ENCODE results near the gene SLC2A13. TPM values are rescaled to one million over a fixed set of nuclear protein-coding genes. Genes with fewer than 3 reads are reported as not detected.

The SLC2A13 gene
- total RNA-seq, 1 donor from 2014 or later, result 7.4 TPM

- no peak overlapping the region for H3K4me3 Mint-ChIP-seq
- no peak overlapping the region for H3K27ac Mint-ChIP-seq
- TF ChIP-seq CTCF (IDR thresholded peaks at IDR 0.05; ENCODE audit: unreplicated experiment), result no peak
- H3K4me1 Mint-ChIP-seq, result no peaks in the 10 kb centered on the region
- no peaks in the 10 kb centered on the region for H3K9me3 Mint-ChIP-seq
- no peaks in the 10 kb centered on the region for H3K27me3 Mint-ChIP-seq (ENCODE audit: low read depth)
- no peaks in the 10 kb centered on the region for H3K36me3 Mint-ChIP-seq
- DNase-seq (ENCODE audit: low spot score in 2 of 2, unreplicated experiment in 2 of 2), result no peak
Measured at GRCh38 chr12:39840422-39840821, 265.5 kb downstream of the SLC2A13 start.

GRCh38 chr12:39839072-39839471 is 266.8 kb downstream of the SLC2A13 start:
- no peaks in the 10 kb centered on the region for H3K36me3 Mint-ChIP-seq
- H3K4me3 Mint-ChIP-seq, result no peak overlapping the region
- no peak overlapping the region for H3K27ac Mint-ChIP-seq
- no peaks in the 10 kb centered on the region for H3K27me3 Mint-ChIP-seq (ENCODE audit: low read depth)
- no peaks in the 10 kb centered on the region for H3K4me1 Mint-ChIP-seq
- no peaks in the 10 kb centered on the region for H3K9me3 Mint-ChIP-seq
- no peak for TF ChIP-seq CTCF (IDR thresholded peaks at IDR 0.05; ENCODE audit: unreplicated experiment)
- no peak for DNase-seq (ENCODE audit: low spot score in 2 of 2, unreplicated experiment in 2 of 2)

- no peaks in the 10 kb centered on the region for H3K36me3 Mint-ChIP-seq
- no peaks in the 10 kb centered on the region for H3K4me1 Mint-ChIP-seq
- no peaks in the 10 kb centered on the region for H3K9me3 Mint-ChIP-seq
- H3K27ac Mint-ChIP-seq, result no peak overlapping the region
- H3K27me3 Mint-ChIP-seq (ENCODE audit: low read depth), result no peaks in the 10 kb centered on the region
- H3K4me3 Mint-ChIP-seq, result no peak overlapping the region
- no peak for TF ChIP-seq CTCF (IDR thresholded peaks at IDR 0.05; ENCODE audit: unreplicated experiment)
- DNase-seq (ENCODE audit: low spot score in 2 of 2, unreplicated experiment in 2 of 2), result no peak
Measured at GRCh38 chr12:39835517-39836489, 270.1 kb downstream of the SLC2A13 start.

- Mint-ChIP-seq H3K4me1 (no peaks in the 10 kb centered on the region), H3K9me3 (peaks cover 7% of the 10 kb centered on the region), H3K27ac (no peak overlapping the region), H3K36me3 (no peaks in the 10 kb centered on the region), H3K4me3 (no peak overlapping the region), H3K27me3 (ENCODE audit: low read depth) (no peaks in the 10 kb centered on the region)
- no peak for DNase-seq (ENCODE audit: low spot score in 2 of 2, unreplicated experiment in 2 of 2)
- TF ChIP-seq CTCF (IDR thresholded peaks at IDR 0.05; ENCODE audit: unreplicated experiment), result no peak
Measured at GRCh38 chr12:39831587-39832315, 274.1 kb downstream of the SLC2A13 start.

- H3K4me1 Mint-ChIP-seq, result no peaks in the 10 kb centered on the region
- no peak for TF ChIP-seq CTCF (IDR thresholded peaks at IDR 0.05; ENCODE audit: unreplicated experiment)
- no peaks in the 10 kb centered on the region for H3K36me3 Mint-ChIP-seq
- H3K27me3 Mint-ChIP-seq (ENCODE audit: low read depth), result no peaks in the 10 kb centered on the region
- no peak for DNase-seq (ENCODE audit: low spot score in 2 of 2, unreplicated experiment in 2 of 2)
- H3K9me3 Mint-ChIP-seq, result peaks cover 7% of the 10 kb centered on the region
- no peak overlapping the region for H3K27ac Mint-ChIP-seq
- no peak overlapping the region for H3K4me3 Mint-ChIP-seq
Measured at GRCh38 chr12:39830852-39831520, 274.9 kb downstream of the SLC2A13 start.
